ENCODE data around the gene C12orf76. TPM values are rescaled to one million over a fixed set of nuclear protein-coding genes. Genes with fewer than 3 reads are reported as not detected.

The C12orf76 gene
- total and polyA plus RNA-seq, 9 of the 15 experiments (the other 6 are each of a cell fraction or from before 2014, with no cell fraction given): 6.3 to 38.6 (median 12.3) TPM

- TF ChIP-seq MGA (IDR thresholded peaks at IDR 0.05) (peak; percentile 95), CCNT2 (IDR thresholded peaks at IDR 0.05; ENCODE audit: borderline replicate concordance, extremely low read depth, insufficient read length, low read depth, low read length) (peak; percentile 72), ZNF551 (CRISPR knock-in tag; IDR thresholded peaks at IDR 0.05) (no peak), HMGXB4 (CRISPR knock-in tag; IDR thresholded peaks at IDR 0.05) (peak; percentile 73; the same call in 1 of the 2 replicates), ZNF184 (CRISPR knock-in tag; IDR thresholded peaks at IDR 0.05) (no peak), TAF15 (IDR thresholded peaks at IDR 0.05; ENCODE audit: low read depth, low read length) (no peak)
Measured at GRCh38 chr12:109998904-109999648, 49.2 kb downstream of the C12orf76 start, which contains the start of gene ANKRD13A (continued).

Data from K562 (cell line).